Cardiac fibroblast (primary cell): ENCODE data around the gene FSTL3.

Experiments
- DNase-seq, 2 donors: peaks; one replicate each; pipeline versions ENCODE4 v3.0.0 to v3.0.0-alpha.2; 2010; ENCODE audit warnings: low read depth in 2 of 2
- H3K4me3 ChIP-seq, 2 donors: replicated peaks in 1 of 2; 1 replicate in 1 of 2; 2 replicates in 1 of 2; pipeline ENCODE4 v1.5.1; 2011; ENCODE audit warnings: low read depth in 2 of 2, low read length in 2 of 2, mild to moderate bottlenecking in 2 of 2, moderate library complexity in 1 of 2
- TF ChIP-seq, protein P1 (sequence below): IDR thresholded peaks from one replicate; pipeline ENCODE4 v1.5.1; 2011; ENCODE audit warnings: low read depth, mild to moderate bottlenecking, low read length, inconsistent platforms

The FSTL3 gene

GRCh38 chr19:681029-682019, 5.1 kb downstream of the FSTL3 start:
- TF ChIP-seq, protein P1, sequence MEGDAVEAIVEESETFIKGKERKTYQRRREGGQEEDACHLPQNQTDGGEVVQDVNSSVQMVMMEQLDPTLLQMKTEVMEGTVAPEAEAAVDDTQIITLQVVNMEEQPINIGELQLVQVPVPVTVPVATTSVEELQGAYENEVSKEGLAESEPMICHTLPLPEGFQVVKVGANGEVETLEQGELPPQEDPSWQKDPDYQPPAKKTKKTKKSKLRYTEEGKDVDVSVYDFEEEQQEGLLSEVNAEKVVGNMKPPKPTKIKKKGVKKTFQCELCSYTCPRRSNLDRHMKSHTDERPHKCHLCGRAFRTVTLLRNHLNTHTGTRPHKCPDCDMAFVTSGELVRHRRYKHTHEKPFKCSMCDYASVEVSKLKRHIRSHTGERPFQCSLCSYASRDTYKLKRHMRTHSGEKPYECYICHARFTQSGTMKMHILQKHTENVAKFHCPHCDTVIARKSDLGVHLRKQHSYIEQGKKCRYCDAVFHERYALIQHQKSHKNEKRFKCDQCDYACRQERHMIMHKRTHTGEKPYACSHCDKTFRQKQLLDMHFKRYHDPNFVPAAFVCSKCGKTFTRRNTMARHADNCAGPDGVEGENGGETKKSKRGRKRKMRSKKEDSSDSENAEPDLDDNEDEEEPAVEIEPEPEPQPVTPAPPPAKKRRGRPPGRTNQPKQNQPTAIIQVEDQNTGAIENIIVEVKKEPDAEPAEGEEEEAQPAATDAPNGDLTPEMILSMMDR: no peak
- H3K4me3 ChIP-seq: no peak overlapping the region
- peak in 1 of 2 donors; percentile 98 for DNase-seq

DNA sequence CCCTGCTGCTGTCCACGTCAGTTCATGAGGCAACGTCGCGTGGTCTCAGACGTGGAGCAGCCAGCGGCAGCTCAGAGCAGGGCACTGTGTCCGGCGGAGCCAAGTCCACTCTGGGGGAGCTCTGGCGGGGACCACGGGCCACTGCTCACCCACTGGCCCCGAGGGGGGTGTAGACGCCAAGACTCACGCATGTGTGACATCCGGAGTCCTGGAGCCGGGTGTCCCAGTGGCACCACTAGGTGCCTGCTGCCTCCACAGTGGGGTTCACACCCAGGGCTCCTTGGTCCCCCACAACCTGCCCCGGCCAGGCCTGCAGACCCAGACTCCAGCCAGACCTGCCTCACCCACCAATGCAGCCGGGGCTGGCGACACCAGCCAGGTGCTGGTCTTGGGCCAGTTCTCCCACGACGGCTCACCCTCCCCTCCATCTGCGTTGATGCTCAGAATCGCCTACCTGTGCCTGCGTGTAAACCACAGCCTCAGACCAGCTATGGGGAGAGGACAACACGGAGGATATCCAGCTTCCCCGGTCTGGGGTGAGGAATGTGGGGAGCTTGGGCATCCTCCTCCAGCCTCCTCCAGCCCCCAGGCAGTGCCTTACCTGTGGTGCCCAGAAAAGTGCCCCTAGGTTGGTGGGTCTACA, 6.6 kb downstream of the FSTL3 start:
- no peak for DNase-seq
- TF ChIP-seq, protein P1: no peak

GRCh38 chr19:685454-685931, 9.3 kb downstream of the FSTL3 start:
- H3K4me3 ChIP-seq: no peak overlapping the region
- TF ChIP-seq, protein P1: no peak
- no peak for DNase-seq

More for the DNA sequence above, 6.6 kb downstream of the FSTL3 start:
- no peak overlapping the region for H3K4me3 ChIP-seq

- no peak overlapping the region for H3K4me3 ChIP-seq
- DNase-seq: no peak
- TF ChIP-seq, protein P1: no peak
Observed at GRCh38 chr19:686589-687297, 10.6 kb downstream of the FSTL3 start.

DNA sequence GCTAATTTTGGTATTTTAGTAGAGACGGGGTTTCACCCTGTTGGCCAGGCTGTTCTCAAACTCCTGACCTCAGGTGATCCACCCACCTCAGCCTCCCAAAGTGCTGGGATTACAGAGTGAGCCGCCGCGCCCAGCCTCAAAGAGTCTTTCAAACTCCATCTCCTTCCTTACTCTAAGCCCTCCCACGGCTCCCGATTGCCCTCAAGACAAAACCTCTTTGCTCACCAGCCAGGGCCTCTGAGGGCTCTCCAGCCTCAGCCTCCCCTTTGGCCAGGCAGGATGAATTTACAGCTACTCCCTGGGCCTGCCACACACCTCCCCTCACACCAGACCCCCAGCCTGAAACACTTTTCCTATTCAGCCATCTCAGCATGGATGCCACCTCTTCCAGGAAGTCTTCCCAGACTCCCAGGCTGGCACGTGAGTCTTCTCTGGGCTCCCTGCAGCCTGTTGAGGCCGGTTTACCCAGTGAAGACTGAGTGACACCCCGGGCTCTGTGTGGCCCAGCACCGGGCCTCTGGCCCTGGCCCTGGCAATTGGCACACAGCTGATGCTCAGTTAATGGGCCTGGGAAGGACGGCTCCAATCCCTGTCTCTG, 11.5 kb downstream of the FSTL3 start:
- no peak for DNase-seq
- H3K4me3 ChIP-seq: no peak overlapping the region
- TF ChIP-seq, protein P1: no peak

- DNase-seq: peak in 1 of 2 donors; percentile 26
- no peak overlapping the region for H3K4me3 ChIP-seq
- TF ChIP-seq, protein P1: no peak
Observed at GRCh38 chr19:688214-688613, 12.0 kb downstream of the FSTL3 start.
